MCF 10A (cell line): ENCODE data around the gene MYL9. TPM values are rescaled to one million over a fixed set of nuclear protein-coding genes. Genes with fewer than 3 reads are reported as not detected.

Experiments used
- BruUV-seq: library from RNA; stranded (reverse); fragments of 400-500 nt; replicated peaks from 2 replicates; lab custom pipeline; 2021; lab: Mats Ljungman, UMichigan
- CTCF ChIA-PET: fragments of 300-600 bp; sonication (Branson Sonifier 250); formaldehyde crosslinking; extraction: SDS; loops from one replicate; lab custom pipeline; 2021; ENCODE audit warnings: antibody characterized with exemption, inconsistent platforms; lab: Yijun Ruan, JAX
- POLR2A ChIA-PET: fragments of 300-600, 350-650 bp; sonication (Branson Sonifier 250); formaldehyde crosslinking; extraction: SDS; loops from one replicate; lab custom pipeline; 2020; ENCODE audit warnings: antibody characterized with exemption, inconsistent platforms; lab: Yijun Ruan, JAX
- DNase-seq: peaks from one replicate; pipeline ENCODE4 v3.0.0-alpha.2; 2018; ENCODE audit not compliant: unreplicated experiment
- H3K27ac Mint-ChIP-seq: one replicate; pipeline ENCODE4 v1.8.0; 2022; ENCODE audit warnings: mild to moderate bottlenecking, low read depth, mixed read lengths; ENCODE audit not compliant: unreplicated experiment
- H3K27me3 Mint-ChIP-seq: one replicate; pipeline ENCODE4 v1.8.0; 2022; ENCODE audit warnings: mixed read lengths; ENCODE audit not compliant: insufficient read depth, unreplicated experiment
- H3K36me3 Mint-ChIP-seq: one replicate; pipeline ENCODE4 v1.8.0; 2022; ENCODE audit warnings: mild to moderate bottlenecking, moderate library complexity, mixed read lengths; ENCODE audit not compliant: insufficient read depth, unreplicated experiment
- H3K4me1 Mint-ChIP-seq: one replicate; pipeline ENCODE4 v1.8.0; 2022; ENCODE audit warnings: mixed read lengths; ENCODE audit not compliant: insufficient read depth, unreplicated experiment
- H3K4me3 Mint-ChIP-seq: one replicate; pipeline ENCODE4 v1.8.0; 2022; ENCODE audit warnings: mild to moderate bottlenecking, moderate library complexity, mixed read lengths; ENCODE audit not compliant: unreplicated experiment
- H3K9me3 Mint-ChIP-seq: one replicate; pipeline ENCODE4 v1.8.0; 2022; ENCODE audit warnings: mixed read lengths; ENCODE audit not compliant: unreplicated experiment
- CTCF ChIP-seq: fragments of 200-600 bp; IDR thresholded peaks from one replicate; pipeline ENCODE4 v1.8.0; 2022; ENCODE audit warnings: antibody characterized with exemption, mild to moderate bottlenecking; ENCODE audit not compliant: unreplicated experiment
- intact Hi-C: fragments of 100-400 bp; cut with micrococcal nuclease; formaldehyde crosslinking; loops from 2 replicates; pipeline ENCODE4 v1.14.1; 2022
- total RNA-seq: library from RNA; stranded (reverse); gene quantifications from 2 replicates; pipeline ENCODE4 v1.2.3, GENCODE V29; 2022

MYL9 gene
- total RNA-seq, 1 experiment from 2014 or later: 7.9 TPM

- Mint-ChIP-seq H3K27ac (no peak overlapping the region), H3K4me3 (no peak overlapping the region), H3K9me3 (no peaks in the 10 kb centered on the region), H3K4me1 (peaks cover 8% of the 10 kb centered on the region), H3K36me3 (peaks cover 8% of the 10 kb centered on the region), H3K27me3 (no peaks in the 10 kb centered on the region)
- intact Hi-C loops: no loop called here
- ChIA-PET CTCF (interaction anchor here (0.6 to 1.4 kb wide), 8 partner anchors 23 to 641 kb away, joined by 3 to 6 read pairs (median 3); partner anchors contain the start of gene RAB5IF), POLR2A (interaction anchor here (0.6 kb wide), 1 partner anchor 28 kb away, joined by 3 read pairs; no protein-coding TSS in a partner anchor)
- no peak for DNase-seq
- BruUV-seq: no TSS peak
- TF ChIP-seq CTCF: no peak
Measured at GRCh38 chr20:36546111-36546736, 4.9 kb downstream of the MYL9 start.

- no peaks in the 10 kb centered on the region for H3K9me3 Mint-ChIP-seq
- peaks cover 8% of the 10 kb centered on the region for H3K4me1 Mint-ChIP-seq
- DNase-seq: no peak
- ChIA-PET CTCF (interaction anchor here (0.6 to 1.4 kb wide), 5 partner anchors 22 to 608 kb away, joined by 3 to 4 read pairs (median 3); partner anchors contain the start of gene RAB5IF), POLR2A (no interaction called here)
- peaks cover 8% of the 10 kb centered on the region for H3K36me3 Mint-ChIP-seq
- H3K27me3 Mint-ChIP-seq: no peaks in the 10 kb centered on the region
- no TSS peak for BruUV-seq
- intact Hi-C loops: no loop called here
- H3K4me3 Mint-ChIP-seq: no peak overlapping the region
- no peak overlapping the region for H3K27ac Mint-ChIP-seq
- TF ChIP-seq CTCF: no peak
Measured at GRCh38 chr20:36547186-36548005, 6.1 kb downstream of the MYL9 start.

GRCh38 chr20:36548006-36548315 lies 6.6 kb downstream of the MYL9 start:
- no peak for DNase-seq
- ChIA-PET POLR2A (interaction anchor here (0.6 kb wide), 1 partner anchor 292 kb away, joined by 3 read pairs; no protein-coding TSS in a partner anchor), CTCF (interaction anchor here (0.5 kb wide), 1 partner anchor 221 kb away, joined by 3 read pairs; no protein-coding TSS in a partner anchor)
- no peaks in the 10 kb centered on the region for H3K9me3 Mint-ChIP-seq
- no peak for TF ChIP-seq CTCF
- intact Hi-C loops: no loop called here
- H3K4me3 Mint-ChIP-seq: no peak overlapping the region
- H3K4me1 Mint-ChIP-seq: peaks cover 8% of the 10 kb centered on the region
- no TSS peak for BruUV-seq
- peaks cover 8% of the 10 kb centered on the region for H3K36me3 Mint-ChIP-seq
- H3K27ac Mint-ChIP-seq: no peak overlapping the region
- H3K27me3 Mint-ChIP-seq: no peaks in the 10 kb centered on the region
